Osteoblast (primary cell): Measurements from ENCODE around the gene TNFRSF25. TPM values are rescaled to one million over a fixed set of nuclear protein-coding genes. Genes with fewer than 3 reads are reported as not detected.

Source experiments
- DNase-seq: peaks from one replicate; pipeline ENCODE4 v3.0.0; 2011; ENCODE audit warnings: low spot score, mixed read lengths; ENCODE audit not compliant: insufficient read length; ENCODE audit errors: missing footprints
- H2AFZ ChIP-seq: 2 replicates; pipeline ENCODE4 v1.6.0; 2011; ENCODE audit warnings: mild to moderate bottlenecking, low read length
- H3K27ac ChIP-seq: 2 replicates; pipeline ENCODE4 v1.5.1; 2011; ENCODE audit warnings: mild to moderate bottlenecking, low read depth, low read length, moderate library complexity
- H3K27me3 ChIP-seq: 2 replicates; pipeline ENCODE4 v1.6.0; 2012; ENCODE audit warnings: mild to moderate bottlenecking, control low read depth, inconsistent platforms, low read length, moderate library complexity; ENCODE audit not compliant: insufficient read depth
- H3K36me3 ChIP-seq: 2 replicates; pipeline ENCODE4 v1.5.1; 2011; ENCODE audit warnings: mild to moderate bottlenecking, low read length, control low read depth, moderate library complexity; ENCODE audit not compliant: insufficient read depth
- H3K4me1 ChIP-seq: 2 replicates; pipeline ENCODE4 v1.5.1; 2011; ENCODE audit warnings: mild to moderate bottlenecking, low read length, control low read depth, moderate library complexity; ENCODE audit not compliant: insufficient read depth
- H3K4me2 ChIP-seq: 2 replicates; pipeline ENCODE4 v1.6.0; 2011; ENCODE audit warnings: mild to moderate bottlenecking, low read length; ENCODE audit not compliant: insufficient read depth
- H3K4me3 ChIP-seq: fragments of 200-600 bp; sonication (generic); 3 replicates; pipeline ENCODE4 v1.5.1; 2012; ENCODE audit warnings: mild to moderate bottlenecking, low read length, inconsistent platforms; ENCODE audit not compliant: insufficient read depth
- H3K79me2 ChIP-seq: 2 replicates; pipeline ENCODE4 v1.6.0; 2012; ENCODE audit warnings: mild to moderate bottlenecking, low read length, control low read depth, inconsistent platforms; ENCODE audit not compliant: insufficient read depth
- H3K9me3 ChIP-seq: 2 replicates; pipeline ENCODE4 v1.5.1; 2011; ENCODE audit warnings: low read depth, low read length, control low read depth
- H4K20me1 ChIP-seq: 2 replicates; pipeline ENCODE4 v1.6.0; 2012; ENCODE audit warnings: mild to moderate bottlenecking, low read length, control low read depth; ENCODE audit not compliant: insufficient read depth
- CTCF ChIP-seq: IDR thresholded peaks from 2 replicates; pipeline ENCODE4 v1.5.1; 2011; ENCODE audit warnings: mild to moderate bottlenecking, low read depth, low read length, moderate library complexity; ENCODE audit errors: extremely low read depth
- total RNA-seq: library from RNA; depleted of rRNA; stranded (reverse); fragments of >200 nt; gene quantifications from 2 replicates; pipeline ENCODE4 v1.2.3, GENCODE V29; 2012

The TNFRSF25 gene
- total RNA-seq, 1 donor, result 3.3 TPM

DNA sequence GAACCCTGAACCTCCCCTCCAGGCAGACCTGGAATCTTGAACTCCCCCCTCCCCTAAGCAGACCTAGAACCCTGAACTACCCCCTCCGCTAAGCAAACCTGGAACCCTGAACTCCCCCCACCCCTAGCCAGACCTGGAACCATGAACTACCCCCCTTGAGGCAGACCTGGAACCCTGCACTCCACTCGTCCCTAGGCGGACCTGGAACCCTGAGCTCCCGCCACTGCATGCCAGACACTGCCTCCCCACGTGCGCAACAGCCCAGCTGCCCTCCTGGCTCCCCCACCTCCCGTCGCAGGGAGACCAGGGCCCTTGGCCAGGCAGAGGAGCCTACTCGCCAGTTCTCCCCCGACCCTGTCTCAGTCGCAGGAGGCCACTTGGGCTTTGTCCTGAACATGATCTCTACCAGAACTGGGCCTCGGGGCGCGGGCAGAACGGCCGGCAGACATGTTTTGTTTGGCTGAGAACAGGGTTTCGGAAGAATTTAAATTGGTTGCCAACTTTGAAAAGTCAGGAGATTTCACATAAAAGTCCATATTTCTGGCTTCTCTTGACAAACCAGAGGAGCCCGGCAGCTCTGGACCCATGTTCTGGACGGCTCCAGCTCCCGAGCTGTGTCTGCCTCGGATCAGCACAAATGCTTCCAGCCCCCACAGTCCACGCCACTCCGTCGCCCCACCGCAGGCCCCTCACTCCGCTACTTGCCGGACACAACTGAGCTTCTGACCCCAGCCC is 34.7 kb upstream of the TNFRSF25 start:
- TF ChIP-seq CTCF, result no peak
- no peaks in the 10 kb centered on the region for H3K79me2 ChIP-seq
- H3K4me2 ChIP-seq, result peak overlapping the region; percentile 38
- H3K27ac ChIP-seq, result no peak overlapping the region
- H3K4me3 ChIP-seq, result peak overlapping the region; percentile 13
- no peaks in the 10 kb centered on the region for H3K9me3 ChIP-seq
- DNase-seq, result peak; percentile 96
- no peaks in the 10 kb centered on the region for H3K36me3 ChIP-seq
- H3K27me3 ChIP-seq, result no peaks in the 10 kb centered on the region
- peak overlapping the region; percentile 67 for H2AFZ ChIP-seq
- no peaks in the 10 kb centered on the region for H4K20me1 ChIP-seq
- peaks cover 31% of the 10 kb centered on the region for H3K4me1 ChIP-seq

DNA sequence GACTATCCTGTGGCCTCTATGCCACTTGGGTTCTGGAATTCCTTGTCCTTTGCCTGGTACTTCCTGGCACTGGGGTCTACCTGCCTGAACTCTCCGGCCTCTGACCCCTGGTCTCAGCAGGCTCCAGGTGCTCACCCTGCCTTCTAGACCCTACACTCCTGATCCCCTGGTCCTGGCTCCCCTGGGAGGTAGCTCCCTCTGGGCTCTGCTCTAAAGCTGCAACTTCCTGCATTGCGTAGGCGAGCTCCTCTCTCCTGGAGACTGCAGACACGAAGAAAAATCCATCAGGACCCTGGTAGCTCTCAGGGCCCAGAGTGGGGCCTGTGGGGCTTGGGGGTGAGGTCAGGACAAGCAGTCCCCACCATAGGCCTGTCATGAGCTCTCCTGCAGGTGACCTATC is 33.3 kb upstream of the TNFRSF25 start:
- Histone ChIP-seq H3K4me1 (peaks cover 35% of the 10 kb centered on the region), H4K20me1 (no peaks in the 10 kb centered on the region), H3K27me3 (no peaks in the 10 kb centered on the region), H3K27ac (no peak overlapping the region), H3K79me2 (no peaks in the 10 kb centered on the region), H2AFZ (no peak overlapping the region), H3K36me3 (no peaks in the 10 kb centered on the region), H3K9me3 (no peaks in the 10 kb centered on the region), H3K4me2 (no peak overlapping the region), H3K4me3 (no peak overlapping the region)
- TF ChIP-seq CTCF, result no peak
- peak; percentile 79 for DNase-seq

- Histone ChIP-seq H3K4me1 (peaks cover 35% of the 10 kb centered on the region), H3K4me2 (no peak overlapping the region), H3K36me3 (no peaks in the 10 kb centered on the region), H3K9me3 (no peaks in the 10 kb centered on the region), H3K4me3 (no peak overlapping the region), H2AFZ (no peak overlapping the region), H4K20me1 (no peaks in the 10 kb centered on the region), H3K27ac (no peak overlapping the region), H3K27me3 (no peaks in the 10 kb centered on the region), H3K79me2 (no peaks in the 10 kb centered on the region)
- peak; percentile 85 for DNase-seq
- TF ChIP-seq CTCF, result no peak
Measured at GRCh38 chr1:6498576-6499111, 32.7 kb upstream of the TNFRSF25 start.

- H3K4me1 ChIP-seq, result peaks cover 35% of the 10 kb centered on the region
- H2AFZ ChIP-seq, result peak overlapping the region; percentile 76
- H3K27ac ChIP-seq, result no peak overlapping the region
- H3K27me3 ChIP-seq, result no peaks in the 10 kb centered on the region
- no peaks in the 10 kb centered on the region for H3K36me3 ChIP-seq
- peak overlapping the region; percentile 79 for H3K4me3 ChIP-seq
- H4K20me1 ChIP-seq, result no peaks in the 10 kb centered on the region
- H3K79me2 ChIP-seq, result no peaks in the 10 kb centered on the region
- no peaks in the 10 kb centered on the region for H3K9me3 ChIP-seq
- DNase-seq, result peak; percentile 84
- H3K4me2 ChIP-seq, result peak overlapping the region; percentile 92
- TF ChIP-seq CTCF, result no peak
Measured at GRCh38 chr1:6497867-6498575, 32.0 kb upstream of the TNFRSF25 start.
